Raji (cell line): ENCODE data around the gene KAT6B.

Experiments used
- POLR2A ChIP-seq: IDR thresholded peaks from 2 replicates; pipeline ENCODE4 v1.6.1; 2011; ENCODE audit warnings: low read depth, low read length, control low read depth; ENCODE audit not compliant: insufficient read depth

KAT6B gene

GRCh38 chr10:75011221-75011620 lies 184.8 kb downstream of the KAT6B start:
- no peak for TF ChIP-seq POLR2A

DNA sequence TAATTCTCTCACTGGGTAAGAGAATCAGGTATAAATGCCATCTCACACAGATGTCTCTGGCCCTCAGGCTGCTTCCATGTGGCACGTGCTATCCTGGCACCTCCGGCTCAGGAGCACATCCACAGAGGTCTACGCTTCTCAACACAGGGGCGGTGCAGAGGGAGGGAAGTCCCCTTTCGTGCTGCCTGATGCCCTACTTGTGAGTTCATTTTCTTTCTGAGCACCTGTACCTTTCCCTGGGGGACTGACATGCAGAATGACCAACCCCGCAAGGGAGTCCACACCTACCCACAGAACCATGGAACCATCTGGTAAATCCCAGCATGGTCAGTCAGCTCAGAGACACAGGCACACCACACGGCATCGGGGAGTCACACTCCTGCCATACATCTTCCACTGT lies 186.1 kb downstream of the KAT6B start:
- no peak for TF ChIP-seq POLR2A

DNA sequence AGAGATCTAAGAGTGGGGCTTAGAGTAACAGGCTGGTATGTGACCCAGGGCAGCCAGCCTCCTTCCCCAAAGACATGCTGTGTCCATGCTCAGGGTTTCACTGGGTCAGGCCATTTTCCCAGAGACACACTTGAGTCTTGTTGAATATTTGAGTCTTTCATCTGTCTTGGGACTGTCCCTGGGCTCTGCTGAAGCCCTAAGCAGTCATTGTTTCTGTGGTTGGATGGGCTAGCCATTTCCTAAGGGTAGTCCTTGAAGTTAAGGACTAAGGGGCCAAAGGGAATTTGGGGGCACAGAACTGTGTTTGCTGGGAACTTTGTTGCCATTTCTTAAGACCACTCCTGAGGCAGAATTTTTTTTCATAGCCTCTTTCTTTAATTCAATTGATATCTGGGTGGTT lies 186.6 kb downstream of the KAT6B start:
- TF ChIP-seq POLR2A, result no peak

DNA sequence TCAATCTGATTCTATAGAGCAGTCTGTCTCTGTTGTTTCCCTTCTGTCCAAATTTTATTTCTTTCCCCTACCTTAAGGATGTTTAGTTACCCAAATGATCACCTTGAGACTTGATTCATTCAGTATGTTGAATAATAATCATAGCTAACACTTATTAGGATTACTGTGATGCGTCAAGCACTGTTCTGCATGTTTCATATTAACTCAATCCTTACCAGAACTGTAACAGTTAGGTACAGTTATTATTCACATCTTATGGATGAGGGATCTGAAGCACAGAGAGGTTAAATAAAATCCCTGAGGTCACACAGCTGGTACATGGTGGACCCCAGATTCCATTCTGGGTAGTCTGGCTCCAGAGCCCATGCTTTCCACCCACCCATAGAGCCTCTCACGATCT lies 187.1 kb downstream of the KAT6B start:
- TF ChIP-seq POLR2A, result no peak

DNA sequence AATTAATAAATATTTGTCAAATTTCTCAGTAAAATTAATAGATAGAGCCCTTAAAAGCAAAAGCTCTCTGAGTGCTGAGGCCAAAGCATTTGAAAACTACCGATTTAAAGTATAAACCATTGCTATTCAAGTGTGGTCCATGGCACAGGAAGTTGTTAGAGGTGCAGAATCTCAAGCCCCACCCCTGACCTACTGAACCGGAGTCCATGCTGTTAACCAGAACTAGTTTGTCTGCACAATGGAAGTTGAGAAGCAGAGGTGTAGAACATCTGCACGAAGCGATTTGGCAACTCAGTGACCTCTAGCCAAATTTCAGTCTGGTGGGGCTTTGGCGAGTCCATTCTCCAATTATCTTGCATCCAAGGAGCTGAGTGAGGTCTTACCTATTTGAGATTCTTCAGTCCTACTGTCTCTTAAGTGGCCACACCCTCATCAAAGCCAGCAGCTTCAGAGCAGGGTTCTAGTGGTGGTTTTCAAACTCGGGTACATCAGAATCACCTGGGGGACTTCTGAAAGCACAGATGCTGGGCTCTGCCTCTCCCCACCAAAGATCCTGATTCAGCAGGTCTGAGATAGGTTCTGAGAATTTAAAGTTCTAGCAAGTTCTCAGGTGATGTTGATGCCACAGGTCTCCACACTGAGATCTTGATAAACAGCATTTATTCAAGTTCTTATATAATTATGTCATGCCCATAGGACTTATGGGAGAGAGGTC lies 188.3 kb downstream of the KAT6B start:
- no peak for TF ChIP-seq POLR2A

GRCh38 chr10:75015442-75015841 lies 189.0 kb downstream of the KAT6B start:
- no peak for TF ChIP-seq POLR2A

- TF ChIP-seq POLR2A, result no peak
These were observed 189.9 kb downstream of the KAT6B start for GRCh38 chr10:75016325-75016724.

GRCh38 chr10:75018251-75018650 lies 191.9 kb downstream of the KAT6B start:
- TF ChIP-seq POLR2A, result no peak

DNA sequence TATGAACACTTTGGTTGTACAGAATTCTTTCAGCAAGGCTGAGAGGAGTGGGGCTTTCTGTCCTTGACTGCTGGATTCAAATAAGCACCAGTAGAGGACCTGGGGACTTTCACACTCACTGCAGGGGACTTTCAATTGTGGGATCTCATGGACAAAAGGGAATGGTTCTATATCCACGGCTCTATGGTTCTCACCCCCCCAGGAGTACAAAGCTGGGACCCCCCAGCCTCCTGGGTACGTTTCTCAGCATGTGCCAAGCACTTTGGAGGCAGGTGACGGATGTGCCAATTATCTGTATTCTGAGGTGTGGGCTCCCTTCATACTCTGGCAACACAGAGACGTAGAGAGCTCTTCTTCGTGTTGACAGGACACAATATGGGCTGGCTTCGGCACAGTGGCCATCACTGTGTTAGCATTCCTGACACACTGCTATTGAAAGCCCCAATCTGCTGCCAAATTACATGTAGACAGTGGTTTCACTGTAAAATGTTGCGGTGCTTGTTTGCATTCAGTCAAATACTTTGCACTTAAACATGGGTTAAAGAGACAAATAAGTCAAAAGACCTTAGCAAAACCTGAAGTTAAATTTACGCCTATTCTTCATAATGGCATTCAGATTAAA lies 192.4 kb downstream of the KAT6B start:
- no peak for TF ChIP-seq POLR2A

- no peak for TF ChIP-seq POLR2A
These were observed 193.0 kb downstream of the KAT6B start for GRCh38 chr10:75019370-75019769.

DNA sequence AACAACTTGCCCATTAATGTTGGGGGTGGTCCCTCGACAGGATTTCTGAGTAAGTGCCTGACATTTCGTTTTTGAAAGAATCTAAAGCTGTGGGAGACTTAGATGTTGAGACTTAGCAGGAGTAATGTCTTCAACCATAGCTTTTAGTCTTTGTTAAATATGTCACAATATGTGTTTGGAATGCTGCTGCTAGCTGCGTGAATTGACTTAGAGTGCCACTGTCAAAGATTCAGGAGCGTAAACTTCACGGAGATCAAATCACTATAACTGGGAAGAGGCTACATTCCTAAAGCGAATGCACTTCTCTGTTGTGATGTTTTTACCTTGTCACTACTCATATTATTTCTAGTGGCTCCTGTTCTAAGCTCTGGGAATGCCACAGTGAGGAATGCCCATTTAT lies 193.8 kb downstream of the KAT6B start:
- no peak for TF ChIP-seq POLR2A

DNA sequence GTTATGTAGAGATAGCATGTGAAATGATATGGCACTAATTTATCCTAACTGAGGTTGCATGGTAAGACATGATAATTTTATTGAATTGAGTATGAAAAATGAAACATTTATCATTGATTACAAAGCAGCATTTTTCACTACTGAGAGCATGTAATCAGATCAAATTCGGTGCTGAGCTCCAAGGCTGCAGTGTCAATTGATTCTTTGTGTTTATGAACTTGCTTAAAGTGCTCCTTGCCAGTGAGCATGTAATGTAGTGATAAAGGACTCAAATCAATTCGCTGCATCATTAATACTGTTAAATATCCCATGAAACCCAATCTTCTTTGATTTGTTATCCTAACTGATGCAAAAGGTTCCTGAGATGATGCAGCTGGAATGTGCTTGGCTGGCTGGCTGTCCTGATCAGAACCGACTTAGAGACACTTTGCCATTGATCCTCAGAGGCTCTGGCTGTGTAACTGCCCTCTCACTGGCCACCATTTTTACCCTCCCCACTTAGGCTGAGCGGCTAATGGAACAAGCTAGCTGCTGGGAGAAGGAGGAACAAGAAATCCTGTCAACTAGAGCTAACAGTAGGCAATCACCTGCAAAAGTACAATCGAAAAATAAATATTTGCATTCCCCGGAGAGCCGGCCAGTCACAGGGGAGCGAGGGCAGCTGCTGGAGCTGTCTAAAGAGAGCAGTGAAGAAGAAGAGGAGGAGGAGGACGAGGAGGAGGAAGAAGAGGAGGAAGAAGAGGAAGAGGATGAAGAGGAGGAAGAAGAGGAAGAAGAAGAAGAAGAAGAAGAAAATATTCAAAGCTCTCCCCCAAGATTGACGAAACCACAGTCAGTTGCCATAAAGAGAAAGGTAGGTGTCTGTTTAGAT lies 195.2 kb downstream of the KAT6B start:
- TF ChIP-seq POLR2A, result no peak

DNA sequence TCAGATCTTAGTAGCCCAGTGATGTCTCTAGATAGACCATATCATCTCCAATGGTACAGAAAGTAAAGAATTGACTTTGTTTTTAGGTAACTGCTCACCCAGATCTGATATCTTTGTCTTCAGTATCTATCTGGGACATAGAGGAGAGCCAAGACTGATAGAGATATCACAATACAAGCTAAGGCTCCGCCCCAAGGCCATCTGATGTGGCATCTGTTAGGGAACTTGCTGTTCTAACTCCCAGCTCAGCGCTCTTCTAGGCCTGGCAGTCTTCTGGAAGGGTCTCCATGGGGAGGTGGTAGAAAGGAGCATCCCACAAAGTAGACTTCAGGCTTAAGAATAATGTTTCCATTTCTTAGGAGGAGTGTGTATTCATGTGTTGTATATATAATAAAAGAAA lies 196.7 kb downstream of the KAT6B start:
- TF ChIP-seq POLR2A, result no peak

GRCh38 chr10:75024971-75025523 lies 198.6 kb downstream of the KAT6B start:
- TF ChIP-seq POLR2A, result no peak

DNA sequence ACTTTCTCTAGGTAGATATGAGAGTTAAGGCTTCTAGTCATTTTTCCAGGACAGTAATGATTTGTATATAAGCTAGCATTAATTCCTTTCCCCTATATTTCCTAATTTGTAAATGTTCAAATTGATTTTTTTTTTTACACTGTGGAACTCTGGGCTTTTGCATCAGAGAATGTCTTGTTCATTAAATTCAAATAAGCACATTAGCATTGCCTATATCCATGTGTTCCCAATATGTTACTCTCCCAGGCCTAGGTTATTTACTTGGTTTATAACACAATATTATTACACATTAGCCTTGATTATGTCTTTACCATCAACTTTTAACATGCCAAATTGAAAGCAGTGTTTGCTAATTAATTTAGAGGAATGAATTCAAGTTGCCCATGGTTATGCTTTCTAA lies 201.6 kb downstream of the KAT6B start:
- no peak for TF ChIP-seq POLR2A

DNA sequence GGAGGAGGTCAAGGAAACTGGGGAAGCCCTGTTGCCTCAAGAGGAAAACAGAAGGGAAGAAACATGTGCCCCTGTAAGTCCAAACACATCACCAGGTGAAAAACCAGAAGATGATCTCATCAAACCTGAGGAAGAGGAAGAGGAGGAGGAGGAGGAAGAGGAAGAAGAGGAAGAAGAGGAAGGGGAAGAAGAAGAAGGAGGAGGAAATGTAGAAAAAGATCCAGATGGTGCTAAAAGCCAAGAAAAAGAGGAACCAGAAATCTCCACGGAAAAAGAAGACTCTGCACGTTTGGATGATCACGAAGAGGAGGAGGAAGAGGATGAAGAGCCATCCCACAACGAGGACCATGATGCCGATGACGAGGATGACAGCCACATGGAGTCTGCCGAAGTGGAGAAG lies 202.3 kb downstream of the KAT6B start:
- no peak for TF ChIP-seq POLR2A
